Stimulated activated naive CD8-positive, alpha-beta T cell treated with anti-CD3 and anti-CD28 coated beads, Interleukin-15, amount 100 ng/mL, for 72 hours (primary cell): Measurements from ENCODE around the gene PTPRN2.

Experiments
- ATAC-seq: fragments of 150-1000 bp; cut with Tn5 transposase; 2 replicates; pipeline ENCODE4 v1.10.0; 2021; ENCODE audit warnings: mild to moderate bottlenecking, moderate library complexity
- DNase-seq, 2 donors: peaks; one replicate each; pipeline ENCODE4 v3.0.0; 2021 to 2022
- H3K27ac Mint-ChIP-seq, 2 donors: one replicate each; pipeline ENCODE4 v1.8.0; 2022; ENCODE audit warnings: mild to moderate bottlenecking in 2 of 2, mixed read lengths in 2 of 2, moderate library complexity in 2 of 2
- H3K27me3 Mint-ChIP-seq: one replicate; pipeline ENCODE4 v1.8.0; 2022; ENCODE audit warnings: mixed read lengths
- H3K4me1 Mint-ChIP-seq: one replicate; pipeline ENCODE4 v1.8.0; 2022; ENCODE audit warnings: mild to moderate bottlenecking, mixed read lengths
- H3K4me3 Mint-ChIP-seq, 2 donors: one replicate each; pipeline ENCODE4 v1.8.0; 2022; ENCODE audit warnings: mild to moderate bottlenecking in 2 of 2, mixed read lengths in 2 of 2, moderate library complexity in 1 of 2
- H3K9me3 Mint-ChIP-seq, 2 donors: one replicate each; pipeline ENCODE4 v1.8.0; 2022; ENCODE audit warnings: mixed read lengths in 2 of 2

Gene PTPRN2

DNA sequence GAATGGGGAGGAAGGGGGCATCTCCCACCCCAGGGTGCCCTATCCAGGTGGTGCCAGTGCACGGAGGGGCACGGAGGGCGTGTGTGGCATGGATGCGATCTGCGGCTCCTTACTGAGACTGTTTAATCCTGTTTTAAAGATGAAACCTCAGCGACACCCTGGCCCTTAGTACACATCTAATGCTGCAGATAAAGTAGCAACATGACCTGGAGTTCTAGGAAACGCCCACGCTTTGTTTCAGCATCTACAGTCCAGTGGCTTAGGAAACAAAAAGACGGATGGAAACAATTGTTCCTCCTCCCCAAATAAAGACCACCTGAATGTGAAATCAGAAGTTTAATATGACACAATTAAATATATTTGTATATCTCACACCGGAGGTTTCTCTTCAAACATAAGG, 1048.9 kb downstream of the PTPRN2 start:
- DNase-seq = no peak
- H3K27ac Mint-ChIP-seq = no peak overlapping the region
- H3K27me3 Mint-ChIP-seq = peaks cover 10% of the 10 kb centered on the region
- ATAC-seq = no peak
- no peak overlapping the region for H3K4me3 Mint-ChIP-seq
- peaks cover 10% of the 10 kb centered on the region for H3K4me1 Mint-ChIP-seq
- H3K9me3 Mint-ChIP-seq = peaks cover 2% of the 10 kb centered on the region in 2 donors

GRCh38 chr7:157538321-157538720, 1049.3 kb downstream of the PTPRN2 start:
- Mint-ChIP-seq H3K9me3 (peaks cover 6% of the 10 kb centered on the region in 2 donors), H3K4me3 (no peak overlapping the region), H3K4me1 (peaks cover 10% of the 10 kb centered on the region), H3K27ac (peak overlapping the region in 1 of 2 donors; percentile 30), H3K27me3 (peaks cover 10% of the 10 kb centered on the region)
- ATAC-seq = no peak
- DNase-seq = no peak

GRCh38 chr7:157537056-157537455, 1050.6 kb downstream of the PTPRN2 start:
- peaks cover 10% of the 10 kb centered on the region for H3K4me1 Mint-ChIP-seq
- ATAC-seq (no peak), DNase-seq (no peak)
- no peak overlapping the region for H3K27ac Mint-ChIP-seq
- peaks cover 18% of the 10 kb centered on the region in 2 donors for H3K9me3 Mint-ChIP-seq
- peaks cover 10% of the 10 kb centered on the region for H3K27me3 Mint-ChIP-seq
- no peak overlapping the region for H3K4me3 Mint-ChIP-seq

DNA sequence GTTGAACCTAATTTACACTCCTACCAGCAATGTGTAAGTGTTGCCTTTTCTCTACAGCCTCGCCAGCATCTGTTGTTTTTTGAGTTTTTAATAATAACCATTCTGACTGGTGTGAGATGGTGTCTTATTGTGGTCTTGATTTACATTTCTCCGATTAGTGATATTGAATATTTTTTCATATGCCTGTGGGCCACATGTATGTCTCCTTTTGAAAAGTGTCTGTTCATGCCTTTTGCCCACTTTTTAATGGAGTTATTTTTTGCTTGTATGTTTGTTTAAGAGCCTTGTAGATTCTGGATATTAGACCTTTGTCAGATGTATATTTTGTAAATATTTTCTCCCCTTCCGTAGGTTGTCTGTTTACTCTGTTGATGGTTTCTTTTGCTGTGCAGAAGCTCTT, 1055.6 kb downstream of the PTPRN2 start:
- Mint-ChIP-seq H3K4me1 (no peaks in the 10 kb centered on the region), H3K27ac (no peak overlapping the region), H3K4me3 (no peak overlapping the region), H3K27me3 (no peaks in the 10 kb centered on the region), H3K9me3 (peaks cover 24 to 26% of the 10 kb centered on the region in 2 donors)
- DNase-seq (no peak), ATAC-seq (no peak)

- H3K27me3 Mint-ChIP-seq = peaks cover 12% of the 10 kb centered on the region
- no peak for DNase-seq
- H3K4me1 Mint-ChIP-seq = no peaks in the 10 kb centered on the region
- no peak for ATAC-seq
- no peak overlapping the region for H3K4me3 Mint-ChIP-seq
- H3K9me3 Mint-ChIP-seq = peaks cover 24 to 26% of the 10 kb centered on the region in 2 donors
- no peak overlapping the region for H3K27ac Mint-ChIP-seq
Observed at GRCh38 chr7:157529768-157530560, 1057.7 kb downstream of the PTPRN2 start.

DNA sequence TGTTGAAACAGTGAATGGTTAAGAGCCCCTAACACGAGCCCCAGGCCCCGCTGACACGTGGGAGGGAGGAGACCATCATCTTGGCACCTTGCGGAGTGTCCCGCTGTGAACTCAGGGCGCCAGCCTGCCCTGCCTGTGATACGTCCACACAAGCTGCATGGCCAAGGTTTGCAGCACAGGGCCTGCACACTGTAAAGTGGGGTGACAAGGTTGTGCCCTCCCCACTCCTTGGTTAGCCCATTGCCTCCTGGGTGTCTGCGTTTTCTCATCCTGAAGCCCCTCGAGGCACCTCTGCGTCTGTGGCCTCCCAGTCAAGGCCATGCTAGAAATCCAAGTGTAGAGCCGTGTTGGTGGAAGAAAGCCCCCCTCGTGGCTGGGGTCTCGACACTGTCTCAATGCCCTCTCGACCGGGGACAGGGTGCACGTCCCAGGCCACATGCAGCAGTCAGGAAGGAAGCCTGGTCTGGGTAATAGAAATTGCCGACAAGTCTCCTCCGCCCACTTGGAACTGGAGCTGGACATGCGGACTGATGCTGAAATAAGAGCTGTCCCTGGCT, 1058.8 kb downstream of the PTPRN2 start:
- Mint-ChIP-seq H3K27me3 (peaks cover 17% of the 10 kb centered on the region), H3K4me1 (no peaks in the 10 kb centered on the region), H3K4me3 (no peak overlapping the region), H3K9me3 (peaks cover 24 to 26% of the 10 kb centered on the region in 2 donors), H3K27ac (no peak overlapping the region)
- DNase-seq (peak in 1 of 2 donors; percentile 4), ATAC-seq (no peak)

GRCh38 chr7:157527686-157528085, 1059.9 kb downstream of the PTPRN2 start:
- no peak overlapping the region for H3K27ac Mint-ChIP-seq
- no peak overlapping the region for H3K4me3 Mint-ChIP-seq
- ATAC-seq (no peak), DNase-seq (peak in 1 of 2 donors; percentile 7)
- peaks cover 17% of the 10 kb centered on the region for H3K27me3 Mint-ChIP-seq
- no peaks in the 10 kb centered on the region for H3K4me1 Mint-ChIP-seq
- peaks cover 12 to 14% of the 10 kb centered on the region in 2 donors for H3K9me3 Mint-ChIP-seq

- peaks cover 17% of the 10 kb centered on the region for H3K27me3 Mint-ChIP-seq
- H3K4me1 Mint-ChIP-seq = no peaks in the 10 kb centered on the region
- no peak overlapping the region for H3K27ac Mint-ChIP-seq
- peak in 1 of 2 donors; percentile 6 for DNase-seq
- H3K4me3 Mint-ChIP-seq = no peak overlapping the region
- peaks cover 6 to 8% of the 10 kb centered on the region in 2 donors for H3K9me3 Mint-ChIP-seq
- no peak for ATAC-seq
Observed at GRCh38 chr7:157526913-157527634, 1060.5 kb downstream of the PTPRN2 start.

DNA sequence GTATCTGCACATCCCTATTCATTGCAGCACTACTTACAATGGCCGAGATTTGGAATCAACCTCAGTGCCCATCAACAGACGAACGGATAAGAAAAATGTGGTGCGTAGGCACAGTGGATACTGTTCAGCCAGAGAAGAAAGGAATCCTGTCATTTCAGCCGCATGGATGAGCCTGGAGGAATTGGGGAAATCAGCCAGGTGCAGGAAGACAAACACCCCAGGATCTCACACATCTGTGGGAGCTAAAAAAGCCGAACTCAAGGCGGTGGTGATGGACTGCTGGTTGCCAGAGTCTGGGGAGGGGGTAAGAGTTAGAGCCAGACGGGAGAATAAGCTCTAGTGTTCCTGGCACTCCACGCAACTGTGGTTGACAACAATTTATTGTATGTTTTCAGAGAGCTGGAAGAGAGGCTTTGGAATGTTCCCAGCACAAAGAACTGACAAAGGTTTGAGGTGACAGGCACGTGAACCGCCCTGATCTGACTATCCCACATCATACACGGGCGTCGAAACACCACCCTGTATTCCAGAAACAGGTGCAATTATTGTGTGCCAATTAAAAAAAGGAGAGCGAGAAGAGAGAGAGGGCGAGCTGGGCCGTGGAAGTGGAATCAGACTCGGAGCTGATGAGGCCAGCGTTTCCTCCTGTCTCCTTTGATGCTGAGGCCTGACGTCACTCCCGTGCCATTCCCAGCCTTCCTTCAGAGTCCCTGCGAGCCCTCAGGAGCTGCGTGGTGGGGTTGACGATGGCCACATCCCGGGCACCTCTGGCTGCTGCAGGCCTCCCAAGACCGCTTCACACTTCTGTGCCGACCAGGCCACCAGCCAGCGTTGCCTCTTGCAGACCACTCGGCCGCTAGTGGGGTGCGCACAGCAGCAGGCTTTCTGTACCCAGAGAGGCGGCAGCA, 1061.4 kb downstream of the PTPRN2 start:
- Mint-ChIP-seq H3K27me3 (peaks cover 17% of the 10 kb centered on the region), H3K9me3 (no peaks in the 10 kb centered on the region), H3K4me1 (no peaks in the 10 kb centered on the region), H3K27ac (no peak overlapping the region), H3K4me3 (no peak overlapping the region)
- DNase-seq (peak in 1 of 2 donors; percentile 2), ATAC-seq (no peak)

GRCh38 chr7:157525491-157525915, 1062.1 kb downstream of the PTPRN2 start:
- H3K27me3 Mint-ChIP-seq = peaks cover 17% of the 10 kb centered on the region
- no peak overlapping the region for H3K4me3 Mint-ChIP-seq
- ATAC-seq (no peak), DNase-seq (no peak)
- no peaks in the 10 kb centered on the region for H3K4me1 Mint-ChIP-seq
- H3K27ac Mint-ChIP-seq = no peak overlapping the region
- H3K9me3 Mint-ChIP-seq = no peaks in the 10 kb centered on the region

DNA sequence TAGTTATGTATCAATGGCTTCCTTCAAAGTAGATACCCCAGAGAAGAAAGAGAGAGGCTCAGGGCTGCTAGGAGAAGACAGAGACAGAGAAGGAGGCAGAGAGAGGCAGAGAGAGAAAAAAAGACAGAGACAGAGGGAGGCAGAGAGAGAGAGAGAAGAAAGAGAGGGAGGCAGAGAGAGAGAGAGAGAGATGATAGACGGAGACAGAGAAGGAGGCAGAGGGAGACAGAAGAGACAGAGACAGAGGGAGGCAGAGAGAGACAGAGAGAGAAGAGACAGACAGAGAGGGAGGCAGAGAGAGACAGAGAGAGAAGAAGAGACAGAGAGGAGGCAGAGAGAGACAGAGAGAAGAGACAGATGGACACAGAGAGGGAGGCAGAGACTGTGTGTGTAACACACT, 1062.9 kb downstream of the PTPRN2 start:
- Mint-ChIP-seq H3K9me3 (no peaks in the 10 kb centered on the region), H3K4me1 (no peaks in the 10 kb centered on the region), H3K4me3 (no peak overlapping the region), H3K27ac (peak overlapping the region in 1 of 2 donors; percentile 41), H3K27me3 (peaks cover 17% of the 10 kb centered on the region)
- no peak for DNase-seq
- no peak for ATAC-seq

GRCh38 chr7:157523766-157524421, 1063.7 kb downstream of the PTPRN2 start:
- Mint-ChIP-seq H3K4me3 (no peak overlapping the region), H3K4me1 (no peaks in the 10 kb centered on the region), H3K27ac (no peak overlapping the region), H3K9me3 (no peaks in the 10 kb centered on the region), H3K27me3 (peaks cover 17% of the 10 kb centered on the region)
- DNase-seq = peak in 1 of 2 donors; percentile 5
- peak; percentile 15 for ATAC-seq

DNA sequence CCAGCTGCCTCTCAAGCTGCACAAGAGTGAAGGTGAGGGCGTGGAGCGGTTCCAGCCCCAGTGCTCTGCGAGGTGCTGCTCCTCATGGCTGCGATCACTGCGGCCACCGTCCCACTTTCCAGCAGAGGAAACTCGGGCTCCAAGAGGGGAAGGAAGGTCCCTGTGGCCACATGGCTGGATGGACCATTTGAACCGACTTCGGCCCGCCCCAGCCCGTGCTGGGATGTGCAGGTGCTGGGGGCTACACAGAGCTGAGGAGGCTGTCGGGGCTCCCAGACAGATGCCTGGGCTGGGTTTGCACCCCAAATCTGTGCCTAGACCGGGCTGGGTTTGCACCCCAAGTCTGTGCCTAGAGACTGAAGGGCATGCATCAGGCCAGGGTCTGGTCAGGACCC, 1064.3 kb downstream of the PTPRN2 start:
- no peak for ATAC-seq
- peaks cover 17% of the 10 kb centered on the region for H3K27me3 Mint-ChIP-seq
- no peak for DNase-seq
- no peak overlapping the region for H3K27ac Mint-ChIP-seq
- no peaks in the 10 kb centered on the region for H3K4me1 Mint-ChIP-seq
- H3K4me3 Mint-ChIP-seq = no peak overlapping the region
- H3K9me3 Mint-ChIP-seq = no peaks in the 10 kb centered on the region

DNA sequence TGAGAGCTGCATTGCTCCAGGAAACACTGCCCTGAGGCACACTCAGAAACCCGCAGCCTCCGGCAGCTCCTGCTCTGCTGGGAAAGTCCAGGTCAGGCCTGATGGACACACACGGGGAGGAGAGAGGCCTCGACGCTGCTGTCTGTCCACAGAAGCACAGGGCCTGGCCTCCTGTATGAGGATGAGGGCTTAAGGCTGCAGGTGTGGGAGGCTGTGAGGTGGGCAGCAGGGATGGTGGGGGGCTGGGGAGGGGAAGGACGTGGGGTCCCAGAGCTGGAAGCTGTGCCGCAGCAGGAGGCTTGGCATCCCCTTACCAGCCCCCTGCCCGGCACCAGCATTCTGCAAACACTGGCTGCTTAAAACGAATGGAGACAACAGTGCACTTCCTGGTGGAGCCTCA, 1064.7 kb downstream of the PTPRN2 start:
- no peak for DNase-seq
- Mint-ChIP-seq H3K27ac (no peak overlapping the region), H3K27me3 (peaks cover 17% of the 10 kb centered on the region), H3K9me3 (no peaks in the 10 kb centered on the region), H3K4me3 (no peak overlapping the region), H3K4me1 (no peaks in the 10 kb centered on the region)
- ATAC-seq = no peak

GRCh38 chr7:157522189-157522588, 1065.4 kb downstream of the PTPRN2 start:
- H3K27ac Mint-ChIP-seq = no peak overlapping the region
- H3K9me3 Mint-ChIP-seq = no peaks in the 10 kb centered on the region
- peaks cover 17% of the 10 kb centered on the region for H3K27me3 Mint-ChIP-seq
- H3K4me1 Mint-ChIP-seq = no peaks in the 10 kb centered on the region
- H3K4me3 Mint-ChIP-seq = no peak overlapping the region
- DNase-seq (no peak), ATAC-seq (no peak)
